CD14-positive monocyte (primary cell): ENCODE data around the gene MEIS2. TPM values are rescaled to one million over a fixed set of nuclear protein-coding genes. Genes with fewer than 3 reads are reported as not detected.

Experiments used
- DNase-seq, 3 donors: peaks; one replicate each; pipeline ENCODE4 v3.0.0-alpha.2; 2011 to 2022
- H2AFZ ChIP-seq: 2 replicates; pipeline ENCODE4 v1.6.0; 2012; ENCODE audit warnings: mild to moderate bottlenecking, low read depth, low read length, inconsistent platforms; ENCODE audit not compliant: insufficient read depth, poor library complexity, severe bottlenecking
- H3K27ac ChIP-seq, 2 donors: 1 replicate in 1 of 2; 2 replicates in 1 of 2; pipeline ENCODE4 v1.5.1; 2012 to 2013; ENCODE audit warnings: low read length in 2 of 2, control low read depth in 1 of 2, inconsistent platforms in 1 of 2, low read depth in 1 of 2, mild to moderate bottlenecking in 1 of 2
- H3K27me3 ChIP-seq, 2 donors: one replicate each; pipeline versions ENCODE4 v1.6.0 to v1.6.1; 2011 to 2013; ENCODE audit warnings: low read length in 2 of 2; ENCODE audit not compliant: control insufficient read depth in 2 of 2, insufficient read depth in 2 of 2
- H3K36me3 ChIP-seq, 2 donors: replicated peaks in 1 of 2; 1 replicate in 1 of 2; 2 replicates in 1 of 2; pipeline versions ENCODE4 v1.5.1 to v1.6.1; 2012 to 2013; ENCODE audit warnings: low read length in 2 of 2, control low read depth in 1 of 2, inconsistent platforms in 1 of 2, mild to moderate bottlenecking in 1 of 2; ENCODE audit not compliant: insufficient read depth in 2 of 2, control insufficient read depth in 1 of 2
- H3K4me1 ChIP-seq, 2 donors: 1 replicate in 1 of 2; 2 replicates in 1 of 2; pipeline versions ENCODE4 v1.5.1 to v1.6.1; 2012 to 2013; ENCODE audit warnings: low read length in 2 of 2, control low read depth in 1 of 2, inconsistent platforms in 1 of 2, mild to moderate bottlenecking in 1 of 2, moderate library complexity in 1 of 2; ENCODE audit not compliant: insufficient read depth in 2 of 2, control insufficient read depth in 1 of 2
- H3K4me2 ChIP-seq: replicated peaks from 2 replicates; pipeline ENCODE3; 2012; ENCODE audit warnings: low read length, moderate library complexity, mild to moderate bottlenecking; ENCODE audit not compliant: poor library complexity, severe bottlenecking; ENCODE audit errors: extremely low read depth
- H3K4me3 ChIP-seq, 3 experiments: fragments of 200-600 bp in 1 of 3; sonication (generic) in 1 of 3; replicated peaks in 1 of 3; 1 replicate in 2 of 3; 2 replicates in 1 of 3; pipeline ENCODE4 v1.5.1; 2011 to 2013; ENCODE audit warnings: low read length in 3 of 3, mild to moderate bottlenecking in 3 of 3, control low read depth in 2 of 3, low read depth in 2 of 3, inconsistent platforms in 1 of 3, moderate library complexity in 1 of 3
- H3K79me2 ChIP-seq: 2 replicates; pipeline ENCODE4 v1.6.0; 2012; ENCODE audit warnings: mild to moderate bottlenecking, control low read depth, inconsistent platforms, low read length, moderate library complexity; ENCODE audit not compliant: insufficient read depth
- H3K9ac ChIP-seq: 2 replicates; pipeline ENCODE4 v1.6.0; 2017; ENCODE audit warnings: low read length, mild to moderate bottlenecking; ENCODE audit not compliant: insufficient read depth, poor library complexity, severe bottlenecking
- H3K9me3 ChIP-seq, 2 donors: replicated peaks in 1 of 2; 1 replicate in 1 of 2; 2 replicates in 1 of 2; pipeline versions ENCODE4 v1.5.1 to v1.6.1; 2012 to 2013; ENCODE audit warnings: low read length in 2 of 2, control low read depth in 1 of 2; ENCODE audit not compliant: control insufficient read depth in 1 of 2, insufficient read depth in 1 of 2
- H4K20me1 ChIP-seq: 2 replicates; pipeline ENCODE4 v1.6.0; 2012; ENCODE audit warnings: mild to moderate bottlenecking, low read length, control low read depth, moderate library complexity; ENCODE audit not compliant: insufficient read depth
- H3K27ac Mint-ChIP-seq, 7 donors: one replicate each; pipeline ENCODE4 v1.8.0; 2020; ENCODE audit warnings: mild to moderate bottlenecking in 7 of 7, mixed read lengths in 7 of 7, moderate library complexity in 6 of 7, inconsistent platforms in 2 of 7
- H3K27me3 Mint-ChIP-seq, 3 donors: one replicate each; pipeline ENCODE4 v1.8.0; 2021 to 2022; ENCODE audit warnings: low read depth in 3 of 3, mild to moderate bottlenecking in 3 of 3, mixed read lengths in 3 of 3, moderate library complexity in 3 of 3, inconsistent platforms in 1 of 3
- H3K36me3 Mint-ChIP-seq, 2 donors: one replicate each; pipeline ENCODE4 v1.8.0; 2020; ENCODE audit warnings: mixed read lengths in 2 of 2, inconsistent platforms in 1 of 2, mild to moderate bottlenecking in 1 of 2
- H3K4me1 Mint-ChIP-seq: one replicate; pipeline ENCODE4 v1.8.0; 2020; ENCODE audit warnings: mild to moderate bottlenecking, mixed read lengths
- H3K4me3 Mint-ChIP-seq, 2 donors: one replicate each; pipeline ENCODE4 v1.8.0; 2020; ENCODE audit warnings: mild to moderate bottlenecking in 2 of 2, mixed read lengths in 2 of 2, moderate library complexity in 1 of 2
- H3K9me3 Mint-ChIP-seq, 7 donors: one replicate each; pipeline ENCODE4 v1.8.0; 2020 to 2022; ENCODE audit warnings: mixed read lengths in 7 of 7, mild to moderate bottlenecking in 6 of 7, moderate library complexity in 6 of 7, inconsistent platforms in 2 of 7
- WGBS: methylation state at CpG from one replicate; pipeline ENCODE4 v1.1.5; 2013; ENCODE audit warnings: missing lambda C conversion rate; ENCODE audit not compliant: insufficient coverage; 5-methylcytosine and 5-hydroxymethylcytosine counted together
- intact Hi-C, 2 donors: fragments of 100-400 bp; cut with micrococcal nuclease; formaldehyde crosslinking; loops; one replicate each; pipeline versions ENCODE4 v1.15.0 to v1.15.1; 2023
- polyA plus RNA-seq, 3 donors: library from polyadenylated mRNA; depleted of rRNA in 1 of 3; unstranded in 2 of 3; stranded (reverse) in 1 of 3; fragments of 300-500 nt in 2 of 3; fragments of >200 nt in 1 of 3; fragmentation: Illumina TruSeq in 2 of 3; gene quantifications; 1 replicate in 2 of 3; 2 replicates in 1 of 3; pipeline ENCODE4 v1.2.3, GENCODE V29; 2012 to 2021
- TF ChIP-seq, protein P1 (sequence below): fragments of 200-600 bp; IDR thresholded peaks from one replicate; pipeline ENCODE4 v1.8.0; 2022; ENCODE audit warnings: antibody characterized with exemption, mild to moderate bottlenecking

MEIS2 gene
- polyA plus RNA-seq, 3 donors, result not detected

DNA sequence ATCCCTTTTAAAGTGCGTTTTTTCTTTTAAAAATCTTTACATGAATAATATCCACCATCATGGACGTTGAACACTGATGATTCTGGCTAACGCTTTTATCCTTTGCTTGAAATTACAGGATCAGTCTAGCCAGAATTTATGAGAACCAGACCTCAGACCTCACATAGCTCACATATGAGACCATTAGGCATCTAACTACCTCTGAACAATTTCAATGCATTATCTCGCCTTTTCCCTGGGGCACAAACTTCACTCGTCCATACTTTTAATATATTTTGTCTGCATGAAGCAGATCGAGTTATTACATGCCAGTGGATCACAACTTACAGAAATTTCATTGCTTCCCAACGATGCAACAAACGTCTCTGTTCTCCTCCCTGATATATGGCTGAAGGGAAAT, 105.6 kb downstream of the MEIS2 start:
- Histone ChIP-seq H3K9me3 (peaks cover 0 to 4% of the 10 kb centered on the region in 2 donors), H3K27me3 (no peaks in the 10 kb centered on the region), H4K20me1 (no peaks in the 10 kb centered on the region), H3K36me3 (no peaks in the 10 kb centered on the region), H3K9ac (no peak overlapping the region), H3K79me2 (no peaks in the 10 kb centered on the region), H2AFZ (no peak overlapping the region), H3K27ac (no peak overlapping the region), H3K4me2 (no peak overlapping the region), H3K4me3 (no peak overlapping the region), H3K4me1 (no peaks in the 10 kb centered on the region)
- Mint-ChIP-seq H3K27me3 (peaks cover 0 to 1% (median 0%) of the 10 kb centered on the region in 3 donors), H3K9me3 (peaks cover 2 to 10% (median 5%) of the 10 kb centered on the region in 7 donors), H3K4me3 (no peak overlapping the region), H3K4me1 (no peaks in the 10 kb centered on the region), H3K36me3 (no peaks in the 10 kb centered on the region), H3K27ac (no peak overlapping the region)
- no peak for DNase-seq
- WGBS, result 90% methylated on average over 5 of the region's 8 CpGs
- intact Hi-C loops, result no loop called here
- TF ChIP-seq, protein P1, sequence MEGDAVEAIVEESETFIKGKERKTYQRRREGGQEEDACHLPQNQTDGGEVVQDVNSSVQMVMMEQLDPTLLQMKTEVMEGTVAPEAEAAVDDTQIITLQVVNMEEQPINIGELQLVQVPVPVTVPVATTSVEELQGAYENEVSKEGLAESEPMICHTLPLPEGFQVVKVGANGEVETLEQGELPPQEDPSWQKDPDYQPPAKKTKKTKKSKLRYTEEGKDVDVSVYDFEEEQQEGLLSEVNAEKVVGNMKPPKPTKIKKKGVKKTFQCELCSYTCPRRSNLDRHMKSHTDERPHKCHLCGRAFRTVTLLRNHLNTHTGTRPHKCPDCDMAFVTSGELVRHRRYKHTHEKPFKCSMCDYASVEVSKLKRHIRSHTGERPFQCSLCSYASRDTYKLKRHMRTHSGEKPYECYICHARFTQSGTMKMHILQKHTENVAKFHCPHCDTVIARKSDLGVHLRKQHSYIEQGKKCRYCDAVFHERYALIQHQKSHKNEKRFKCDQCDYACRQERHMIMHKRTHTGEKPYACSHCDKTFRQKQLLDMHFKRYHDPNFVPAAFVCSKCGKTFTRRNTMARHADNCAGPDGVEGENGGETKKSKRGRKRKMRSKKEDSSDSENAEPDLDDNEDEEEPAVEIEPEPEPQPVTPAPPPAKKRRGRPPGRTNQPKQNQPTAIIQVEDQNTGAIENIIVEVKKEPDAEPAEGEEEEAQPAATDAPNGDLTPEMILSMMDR, result no peak

DNA sequence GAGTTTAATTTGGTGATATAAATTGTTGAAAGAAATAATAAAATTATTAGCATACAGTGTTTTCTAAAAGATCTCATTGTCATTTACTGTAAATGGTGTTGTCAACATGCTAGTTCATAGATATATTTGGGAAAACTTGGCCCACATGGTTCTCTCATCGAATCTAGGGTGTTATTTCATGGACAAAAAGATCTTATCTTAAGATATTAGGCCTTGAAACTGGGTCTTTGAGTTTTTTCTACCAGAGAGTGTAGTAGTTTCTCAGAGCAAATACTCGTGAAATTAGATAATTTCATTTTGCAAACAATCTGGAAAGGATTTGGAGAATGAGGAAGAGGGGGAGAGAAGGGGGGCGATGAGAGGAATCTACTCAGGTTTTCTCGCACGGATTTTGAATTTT, 107.9 kb downstream of the MEIS2 start:
- Histone ChIP-seq H3K27ac (no peak overlapping the region), H3K4me2 (no peak overlapping the region), H3K4me1 (no peaks in the 10 kb centered on the region), H3K27me3 (no peaks in the 10 kb centered on the region), H3K79me2 (no peaks in the 10 kb centered on the region), H3K4me3 (no peak overlapping the region), H3K36me3 (no peaks in the 10 kb centered on the region), H3K9me3 (no peaks in the 10 kb centered on the region), H3K9ac (no peak overlapping the region), H2AFZ (no peak overlapping the region), H4K20me1 (no peaks in the 10 kb centered on the region)
- H3K27me3 Mint-ChIP-seq, result peaks cover 0 to 1% (median 0%) of the 10 kb centered on the region in 3 donors
- 100% methylated on average over 1 of the region's 5 CpGs for WGBS
- TF ChIP-seq, protein P1, result no peak
- no peak overlapping the region for H3K4me3 Mint-ChIP-seq
- DNase-seq, result no peak
- H3K36me3 Mint-ChIP-seq, result no peaks in the 10 kb centered on the region
- no peaks in the 10 kb centered on the region for H3K4me1 Mint-ChIP-seq
- H3K9me3 Mint-ChIP-seq, result peaks cover 0 to 2% (median 0%) of the 10 kb centered on the region in 7 donors
- H3K27ac Mint-ChIP-seq, result no peak overlapping the region
- intact Hi-C loops, result no loop called here
